HG03064 (cell line): ENCODE data around the gene RHD.
"Not testable (repeated sequence)": the region's sequence is repeated elsewhere in the genome, so short reads cannot be mapped to it uniquely, and the experiment has no call there.

Source experiments
- ATAC-seq: cut with Tn5 transposase; IDR thresholded peaks from one replicate; pipeline ENCODE4 v1.9.1; 2021; ENCODE audit warnings: low read depth; ENCODE audit not compliant: unreplicated experiment

RHD gene

GRCh38 chr1:25302330-25302729 lies 30.0 kb downstream of the RHD start:
- ATAC-seq, result not testable (repeated sequence)

GRCh38 chr1:25304936-25305335 lies 32.6 kb downstream of the RHD start:
- ATAC-seq, result not testable (repeated sequence)

- not testable (repeated sequence) for ATAC-seq
These were observed 35.9 kb downstream of the RHD start for GRCh38 chr1:25308168-25308567.

GRCh38 chr1:25309085-25309484 lies 36.8 kb downstream of the RHD start:
- ATAC-seq, result not testable (repeated sequence)

GRCh38 chr1:25309486-25309885 lies 37.2 kb downstream of the RHD start:
- not testable (repeated sequence) for ATAC-seq

- not testable (repeated sequence) for ATAC-seq
These were observed 40.6 kb downstream of the RHD start for GRCh38 chr1:25312806-25313470.

GRCh38 chr1:25320314-25320938 lies 48.1 kb downstream of the RHD start:
- ATAC-seq, result not testable (repeated sequence)

- ATAC-seq, result not testable (repeated sequence)
These were observed 49.8 kb downstream of the RHD start for GRCh38 chr1:25322127-25322526.

- not testable (repeated sequence) for ATAC-seq
These were observed 52.1 kb downstream of the RHD start for GRCh38 chr1:25324407-25324806.

- not testable (repeated sequence) for ATAC-seq
These were observed 55.8 kb downstream of the RHD start for GRCh38 chr1:25327864-25328790.

- ATAC-seq, result not testable (repeated sequence)
These were observed 56.5 kb downstream of the RHD start for GRCh38 chr1:25328791-25329185.

GRCh38 chr1:25329336-25329735 lies 57.0 kb downstream of the RHD start:
- not testable (repeated sequence) for ATAC-seq

GRCh38 chr1:25329950-25330349 lies 57.6 kb downstream of the RHD start:
- ATAC-seq, result not testable (repeated sequence)

- ATAC-seq, result peak; percentile 38
These were observed 64.6 kb downstream of the RHD start for GRCh38 chr1:25336922-25337354.

GRCh38 chr1:25337483-25338187 lies 65.3 kb downstream of the RHD start:
- ATAC-seq, result peak; percentile 40

GRCh38 chr1:25338188-25338981 lies 66.1 kb downstream of the RHD start, which contains the start of gene TMEM50A:
Gene TMEM50A, plus strand, starts transcription at chr1:25338334. Its CDS starts 2,153 bp downstream, at chr1:25340487.
- peak; percentile 53 for ATAC-seq

GRCh38 chr1:25338986-25339385 lies 66.7 kb downstream of the RHD start:
- no peak for ATAC-seq

- no peak for ATAC-seq
These were observed 69.4 kb downstream of the RHD start for GRCh38 chr1:25341746-25342145.

GRCh38 chr1:25342846-25343245 lies 70.5 kb downstream of the RHD start:
- ATAC-seq, result no peak
